Ovary (tissue), 9 donors: ENCODE results near the gene LCOR. TPM values are rescaled to one million over a fixed set of nuclear protein-coding genes. Genes with fewer than 3 reads are reported as not detected.

Experiments used
- DNase-seq, 5 donors: peaks; one replicate each; pipeline ENCODE4 v3.0.0-alpha.2; 2019 to 2020
- H3K27ac ChIP-seq, 2 donors: fragments of 200-600 bp; one replicate each; pipeline versions ENCODE4 v1.5.1 to v1.8.0; 2019 to 2022
- H3K27me3 ChIP-seq: fragments of 200-600 bp; one replicate; pipeline ENCODE4 v1.8.0; 2022
- H3K36me3 ChIP-seq: fragments of 200-600 bp; sonication (generic); one replicate; pipeline ENCODE4 v1.5.1; 2019
- H3K4me1 ChIP-seq: one replicate; pipeline ENCODE4 v1.8.1; 2013; ENCODE audit warnings: mild to moderate bottlenecking, moderate library complexity; ENCODE audit not compliant: insufficient read depth
- H3K4me3 ChIP-seq: fragments of 200-600 bp; sonication (generic); one replicate; pipeline ENCODE4 v1.5.1; 2017
- H3K9me3 ChIP-seq, 2 donors: fragments of 200-600 bp in 1 of 2; sonication (generic) in 1 of 2; one replicate each; pipeline versions ENCODE4 v1.5.1 to v1.8.1; 2013 to 2019; ENCODE audit warnings: mild to moderate bottlenecking in 1 of 2, moderate library complexity in 1 of 2
- CTCF ChIP-seq, 3 donors: fragments of 450-650 bp in 2 of 3; fragments of 200-600 bp in 1 of 3; IDR thresholded peaks; one replicate each; pipeline versions ENCODE4 v1.5.1 to v1.8.0; 2016 to 2022; ENCODE audit warnings: antibody characterized with exemption in 3 of 3, mild to moderate bottlenecking in 1 of 3
- EP300 ChIP-seq: sonication (generic); formaldehyde crosslinking; IDR thresholded peaks from one replicate; pipeline ENCODE4 v1.6.1; 2017; ENCODE audit warnings: antibody characterized with exemption
- POLR2A ChIP-seq: fragments of 450-650 bp; IDR thresholded peaks from one replicate; pipeline ENCODE4 v1.6.1; 2017; ENCODE audit warnings: antibody characterized with exemption, mild to moderate bottlenecking, moderate library complexity
- WGBS, 3 donors: extraction: QIAGEN DNeasy Blood & Tissue Kit in 1 of 3; methylation state at CpG; one replicate each; pipeline versions ENCODE4 v1.1.5 to v1.1.7; 2013 to 2017; 5-methylcytosine and 5-hydroxymethylcytosine counted together
- intact Hi-C, 4 donors: fragments of 100-400 bp; cut with DNase I; formaldehyde crosslinking; loops; one replicate each; pipeline versions ENCODE4 v1.11.0 to v1.15.1; 2022 to 2023
- polyA plus RNA-seq, 2 donors: library from polyadenylated mRNA; stranded (reverse); fragments of 200-250 nt in 1 of 2; fragments of 350-450 nt in 1 of 2; fragmentation: Illumina TruSeq in 1 of 2; extraction: RNeasy Lipid Tissue Mini Kit (QIAGEN cat#74804) in 1 of 2; gene quantifications; one replicate each; pipeline ENCODE4 v1.2.3, GENCODE V29; 2013 to 2014
- total RNA-seq, 7 donors: library from RNA; depleted of rRNA in 2 of 7; stranded (reverse); fragments of >200 nt in 2 of 7; fragmentation: NEBNext Ultra II Directional in 3 of 7; extraction: Animal tissue kit (Norgen Biotek cat#: 25700) in 3 of 7; gene quantifications; one replicate each; pipeline versions ENCODE4 v1.1.0 to v1.2.4, GENCODE V29; 2016 to 2023
- donor health status: DM: no; HTN: no; CAD: no; lungs with moderate emphysema.
- donor health status: DM: no; HTN: no; CAD: no.
- donor health status: Bipolar disorder and iron deficiency.
- donor health status: DM: yes; HTN: yes; CAD: no.
- donor health status: DM: no; HTN: no; CAD: no.
- donor health status: DM: yes; HTN: yes; CAD: no.

Gene LCOR
- total and polyA plus RNA-seq, 9 donors, result 4.0 to 44.9 (median 29.8) TPM

GRCh38 chr10:97001183-97001991, 169.3 kb downstream of the LCOR start:
- TF ChIP-seq POLR2A, result no peak
- TF ChIP-seq EP300, result no peak
- no peak for TF ChIP-seq CTCF (IDR thresholded peaks at IDR 0.05)
- intact Hi-C loops, result no loop called here
- no peaks in the 10 kb centered on the region for H3K27me3 ChIP-seq
- 91 to 95% (median 94%) methylated on average over 17 of the region's 17 CpGs for WGBS, 3 donors
- H3K9me3 ChIP-seq, result no peaks in the 10 kb centered on the region
- DNase-seq, result no peak
- no peaks in the 10 kb centered on the region for H3K36me3 ChIP-seq
- H3K27ac ChIP-seq, result no peak overlapping the region
- H3K4me3 ChIP-seq, result no peak overlapping the region
- peaks cover 1% of the 10 kb centered on the region for H3K4me1 ChIP-seq

- Histone ChIP-seq H3K27me3 (no peaks in the 10 kb centered on the region), H3K4me1 (no peaks in the 10 kb centered on the region), H3K4me3 (no peak overlapping the region), H3K27ac (no peak overlapping the region), H3K36me3 (no peaks in the 10 kb centered on the region), H3K9me3 (no peaks in the 10 kb centered on the region)
- DNase-seq, result no peak
- TF ChIP-seq EP300, result no peak
- TF ChIP-seq CTCF (IDR thresholded peaks at IDR 0.05), result no peak
- no peak for TF ChIP-seq POLR2A
- WGBS, 3 donors, result 93 to 95% (median 94%) methylated on average over 16 of the region's 16 CpGs
- intact Hi-C loops, result no loop called here
These were observed 170.6 kb downstream of the LCOR start for GRCh38 chr10:97002670-97003069.

GRCh38 chr10:97003151-97003803, 171.2 kb downstream of the LCOR start:
- intact Hi-C loops, result no loop called here
- WGBS, 3 donors, result 87 to 95% (median 90%) methylated on average over 13 of the region's 13 CpGs
- Histone ChIP-seq H3K27ac (no peak overlapping the region), H3K4me1 (no peaks in the 10 kb centered on the region), H3K9me3 (no peaks in the 10 kb centered on the region), H3K36me3 (no peaks in the 10 kb centered on the region), H3K27me3 (no peaks in the 10 kb centered on the region), H3K4me3 (no peak overlapping the region)
- TF ChIP-seq CTCF (IDR thresholded peaks at IDR 0.05) (no peak), POLR2A (no peak), EP300 (no peak)
- no peak for DNase-seq

GRCh38 chr10:97003804-97004201, 171.7 kb downstream of the LCOR start:
- H3K4me3 ChIP-seq, result no peak overlapping the region
- H3K36me3 ChIP-seq, result no peaks in the 10 kb centered on the region
- intact Hi-C loops, result no loop called here
- no peaks in the 10 kb centered on the region for H3K4me1 ChIP-seq
- no peak for DNase-seq
- H3K27me3 ChIP-seq, result no peaks in the 10 kb centered on the region
- no peak overlapping the region for H3K27ac ChIP-seq
- H3K9me3 ChIP-seq, result no peaks in the 10 kb centered on the region
- WGBS, 3 donors, result 92 to 95% (median 94%) methylated on average over 8 of the region's 8 CpGs
- TF ChIP-seq POLR2A (no peak), EP300 (no peak), CTCF (IDR thresholded peaks at IDR 0.05) (no peak)
